WTC11 (cell line): ENCODE measurements around the gene ADCY5.

Experiments used
- CDX4 ChIP-seq: fragments of 250-450 bp; sonication (Bioruptor Pico); IDR thresholded peaks from 2 replicates; pipeline ENCODE4 v1.9.0; 2021; ENCODE audit warnings: moderate library complexity, mild to moderate bottlenecking, inconsistent platforms, borderline replicate concordance
- CTCF ChIP-seq: fragments of 200-600 bp; IDR thresholded peaks from 2 replicates; pipeline ENCODE4 v1.8.0; 2022; ENCODE audit warnings: antibody characterized with exemption
- E2F1 ChIP-seq: sonication (generic); formaldehyde crosslinking; IDR thresholded peaks from 2 replicates; pipeline ENCODE4 v1.8.0; 2022; ENCODE audit warnings: mild to moderate bottlenecking, missing genetic modification reagents
- ESRRA ChIP-seq: sonication (generic); formaldehyde crosslinking; IDR thresholded peaks from 2 replicates; pipeline ENCODE4 v1.8.1; 2022; ENCODE audit warnings: mild to moderate bottlenecking, missing genetic modification reagents, borderline replicate concordance
- IRF1 ChIP-seq: sonication (generic); formaldehyde crosslinking; IDR thresholded peaks from 2 replicates; pipeline ENCODE4 v1.8.0; 2023; ENCODE audit warnings: missing genetic modification reagents
- SP1 ChIP-seq: sonication (generic); formaldehyde crosslinking; conservative IDR thresholded peaks from 2 replicates; pipeline ENCODE4 v1.8.1; 2022; ENCODE audit warnings: missing genetic modification reagents
- USF1 ChIP-seq: sonication (generic); formaldehyde crosslinking; IDR thresholded peaks from 2 replicates; pipeline ENCODE4 v1.8.0; 2022; ENCODE audit warnings: mild to moderate bottlenecking, missing genetic modification reagents
- USF2 ChIP-seq: sonication (generic); formaldehyde crosslinking; IDR thresholded peaks from 2 replicates; pipeline ENCODE4 v1.8.1; 2023; ENCODE audit warnings: mild to moderate bottlenecking, missing genetic modification reagents, moderate library complexity
- ZNF532 ChIP-seq: fragments of 250-450 bp; sonication (Bioruptor Pico); IDR thresholded peaks from 2 replicates; pipeline ENCODE4 v1.9.0; 2021; ENCODE audit warnings: mild to moderate bottlenecking, borderline replicate concordance

- TF ChIP-seq CTCF = no peak
- no peak for TF ChIP-seq IRF1 (CRISPR knock-in tag)
- TF ChIP-seq USF1 (CRISPR knock-in tag) = no peak
- TF ChIP-seq CDX4 = no peak
- TF ChIP-seq SP1 (CRISPR knock-in tag) = no peak
- no peak for TF ChIP-seq ZNF532
- TF ChIP-seq USF2 (CRISPR knock-in tag) = no peak
- no peak for TF ChIP-seq ESRRA (CRISPR knock-in tag)
- no peak for TF ChIP-seq E2F1 (CRISPR knock-in tag)
Observed at GRCh38 chr3:123383091-123384053, 65.5 kb downstream of the ADCY5 start.
